HG02610 (cell line): ENCODE measurements around the gene SNX8.
A peak's percentile ranks its signal among the peaks of the same experiment; 100 is the strongest.

ENCODE experiments used
- ATAC-seq: cut with Tn5 transposase; IDR thresholded peaks from one replicate; pipeline ENCODE4 v1.9.1; 2021; ENCODE audit warnings: mild to moderate bottlenecking, moderate library complexity; ENCODE audit not compliant: unreplicated experiment

The SNX8 gene

GRCh38 chr7:2247141-2247995 lies 66.9 kb downstream of the SNX8 start:
- ATAC-seq = no peak

- ATAC-seq = no peak
Measured at GRCh38 chr7:2245883-2246675, 68.2 kb downstream of the SNX8 start.

GRCh38 chr7:2244404-2244995 lies 69.7 kb downstream of the SNX8 start:
- no peak for ATAC-seq

GRCh38 chr7:2243458-2243857 lies 70.8 kb downstream of the SNX8 start:
- no peak for ATAC-seq

GRCh38 chr7:2242541-2243429 lies 71.5 kb downstream of the SNX8 start:
- ATAC-seq = no peak

GRCh38 chr7:2241580-2242540 lies 72.4 kb downstream of the SNX8 start, which contains the start of the genes MRM2 and NUDT1:
Gene MRM2 (minus strand): TSS chr7:2242205. CDS start chr7:2242169, 36 bp downstream.
Gene NUDT1 (plus strand): TSS chr7:2242226. CDS start chr7:2244575, 2,349 bp downstream.
- peak; percentile 52 for ATAC-seq

GRCh38 chr7:2239242-2239641 lies 75.0 kb downstream of the SNX8 start:
- no peak for ATAC-seq

GRCh38 chr7:2237109-2237602 lies 77.1 kb downstream of the SNX8 start:
- peak; percentile 66 for ATAC-seq

- no peak for ATAC-seq
Measured at GRCh38 chr7:2233926-2234325, 80.3 kb downstream of the SNX8 start.

- peak; percentile 40 for ATAC-seq
Measured at GRCh38 chr7:2232766-2233520, 81.3 kb downstream of the SNX8 start, which contains the start of gene MAD1L1. Gene MAD1L1 (minus strand): TSS chr7:2232945. CDS start chr7:2230133, 2,812 bp downstream.

- ATAC-seq = peak; percentile 22
Measured at GRCh38 chr7:2231992-2232765, 82.1 kb downstream of the SNX8 start.

GRCh38 chr7:2230882-2231281 lies 83.4 kb downstream of the SNX8 start:
- no peak for ATAC-seq

GRCh38 chr7:2230226-2230625 lies 84.0 kb downstream of the SNX8 start:
- no peak for ATAC-seq

GRCh38 chr7:2229467-2229866 lies 84.8 kb downstream of the SNX8 start:
- no peak for ATAC-seq

GRCh38 chr7:2228921-2229320 lies 85.3 kb downstream of the SNX8 start:
- ATAC-seq = no peak

- no peak for ATAC-seq
Measured at GRCh38 chr7:2227699-2228098, 86.5 kb downstream of the SNX8 start.

GRCh38 chr7:2225830-2226229 lies 88.4 kb downstream of the SNX8 start:
- ATAC-seq = no peak
